ENCODE results near the gene RAB9A.
"Not testable (repeated sequence)": the region's sequence is repeated elsewhere in the genome, so short reads cannot be mapped to it uniquely, and the experiment has no call there.

DNA sequence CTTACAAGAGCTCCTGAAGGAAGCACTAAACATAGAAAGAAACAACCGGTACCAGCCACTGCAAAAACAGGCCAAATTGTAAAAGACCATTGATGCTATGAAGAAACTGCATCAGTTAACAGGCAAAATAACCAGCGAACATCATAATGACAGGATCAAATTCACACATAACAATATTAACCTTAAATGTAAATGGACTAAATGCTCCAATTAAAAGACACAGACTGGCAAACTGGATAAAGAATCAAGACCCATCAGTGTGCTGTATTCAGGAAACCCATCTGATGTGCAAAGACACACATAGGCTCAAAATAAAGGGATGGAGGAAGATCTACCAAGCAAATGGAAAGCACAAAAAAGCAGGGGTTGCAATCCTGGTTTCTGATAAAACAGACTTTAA is 37.7 kb downstream of the RAB9A start:
- TF ChIP-seq, protein P1, sequence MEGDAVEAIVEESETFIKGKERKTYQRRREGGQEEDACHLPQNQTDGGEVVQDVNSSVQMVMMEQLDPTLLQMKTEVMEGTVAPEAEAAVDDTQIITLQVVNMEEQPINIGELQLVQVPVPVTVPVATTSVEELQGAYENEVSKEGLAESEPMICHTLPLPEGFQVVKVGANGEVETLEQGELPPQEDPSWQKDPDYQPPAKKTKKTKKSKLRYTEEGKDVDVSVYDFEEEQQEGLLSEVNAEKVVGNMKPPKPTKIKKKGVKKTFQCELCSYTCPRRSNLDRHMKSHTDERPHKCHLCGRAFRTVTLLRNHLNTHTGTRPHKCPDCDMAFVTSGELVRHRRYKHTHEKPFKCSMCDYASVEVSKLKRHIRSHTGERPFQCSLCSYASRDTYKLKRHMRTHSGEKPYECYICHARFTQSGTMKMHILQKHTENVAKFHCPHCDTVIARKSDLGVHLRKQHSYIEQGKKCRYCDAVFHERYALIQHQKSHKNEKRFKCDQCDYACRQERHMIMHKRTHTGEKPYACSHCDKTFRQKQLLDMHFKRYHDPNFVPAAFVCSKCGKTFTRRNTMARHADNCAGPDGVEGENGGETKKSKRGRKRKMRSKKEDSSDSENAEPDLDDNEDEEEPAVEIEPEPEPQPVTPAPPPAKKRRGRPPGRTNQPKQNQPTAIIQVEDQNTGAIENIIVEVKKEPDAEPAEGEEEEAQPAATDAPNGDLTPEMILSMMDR (IDR thresholded peaks at IDR 0.05) = not testable (repeated sequence)
- TF ChIP-seq NFYB (CRISPR knock-in tag; conservative IDR thresholded peaks at IDR 0.05; ENCODE audit: low read depth); SP1 (CRISPR knock-in tag; conservative IDR thresholded peaks at IDR 0.05): not testable (repeated sequence)
